NCI-H1417 (cell line): Measurements from ENCODE around the gene GNG4.
"Not testable (repeated sequence)": the region's sequence is repeated elsewhere in the genome, so short reads cannot be mapped to it uniquely, and the experiment has no call there.

ENCODE experiments used
- DNase-seq, 3 experiments: peaks; one replicate each; lab custom pipeline; 2025; lab: John Stamatoyannopoulos, UW

The GNG4 gene

DNA sequence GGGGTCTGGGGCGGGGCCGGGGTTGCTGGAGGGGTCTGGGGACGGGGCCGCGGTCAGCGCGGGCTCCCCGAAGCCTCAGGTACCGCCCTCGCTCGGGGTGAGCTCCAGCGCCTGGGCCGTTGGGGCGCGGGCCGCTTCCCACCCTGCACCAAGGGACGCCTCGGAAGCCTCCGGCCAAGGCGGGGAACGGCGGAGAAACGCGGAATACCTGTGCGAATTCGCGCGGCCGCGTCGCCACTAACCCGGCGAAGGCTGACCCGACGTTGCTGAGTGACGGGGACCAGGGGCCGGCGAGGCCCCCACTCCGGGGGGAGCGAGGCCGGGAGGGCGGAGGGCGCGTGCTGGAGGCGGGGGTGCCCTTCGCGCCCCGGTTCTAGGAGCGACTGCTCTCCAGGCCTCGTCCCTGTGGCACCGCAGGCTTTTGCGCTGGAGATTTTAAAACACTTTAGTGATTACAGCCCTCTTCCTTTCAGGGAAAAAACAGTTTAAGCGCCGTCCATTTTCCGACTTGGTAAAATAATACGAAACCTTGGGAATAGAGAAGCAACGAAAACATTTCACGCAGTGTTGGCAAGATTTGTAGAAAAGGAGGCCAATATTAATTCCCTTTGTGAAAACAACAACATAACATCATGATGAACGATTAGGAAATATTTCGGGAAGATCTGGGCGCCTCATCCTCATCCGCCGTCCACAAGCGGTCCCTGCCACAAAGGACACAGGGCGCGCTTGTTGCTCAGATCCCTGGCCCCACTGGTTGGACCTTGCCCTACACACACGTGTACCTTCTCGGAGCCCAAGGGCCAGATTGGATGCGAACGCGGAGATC is 971 bp upstream of the GNG4 start:
- peak in 2 of 3 experiments; percentile 86 to 92 for DNase-seq

GRCh38 chr1:235648954-235649367 is 623 bp downstream of the GNG4 start:
- DNase-seq = peak; percentile 29 to 85 (median 82)

GRCh38 chr1:235648407-235648907 is 1.1 kb downstream of the GNG4 start:
- DNase-seq = peak; percentile 46 to 85 (median 78)

DNA sequence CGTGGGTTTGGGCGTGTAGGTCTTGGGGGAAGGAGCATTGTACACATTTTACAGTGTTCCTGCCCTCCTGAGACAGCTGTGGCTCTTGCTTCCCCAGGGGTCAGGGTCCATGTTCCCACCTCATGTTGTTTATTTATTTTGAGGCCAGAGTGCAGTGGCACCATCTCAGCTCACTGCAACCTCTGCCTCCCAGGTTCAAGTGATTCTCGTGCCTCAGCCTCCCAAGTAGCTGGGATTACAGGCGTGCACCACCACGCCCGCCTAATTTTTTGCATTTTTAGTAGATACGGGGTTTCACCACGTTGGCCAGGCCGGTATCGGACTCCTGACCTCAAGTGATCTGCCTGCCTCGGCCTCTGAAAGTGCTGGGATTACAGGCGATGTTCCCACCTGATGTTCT is 2.0 kb downstream of the GNG4 start:
- not testable (repeated sequence) for DNase-seq

DNA sequence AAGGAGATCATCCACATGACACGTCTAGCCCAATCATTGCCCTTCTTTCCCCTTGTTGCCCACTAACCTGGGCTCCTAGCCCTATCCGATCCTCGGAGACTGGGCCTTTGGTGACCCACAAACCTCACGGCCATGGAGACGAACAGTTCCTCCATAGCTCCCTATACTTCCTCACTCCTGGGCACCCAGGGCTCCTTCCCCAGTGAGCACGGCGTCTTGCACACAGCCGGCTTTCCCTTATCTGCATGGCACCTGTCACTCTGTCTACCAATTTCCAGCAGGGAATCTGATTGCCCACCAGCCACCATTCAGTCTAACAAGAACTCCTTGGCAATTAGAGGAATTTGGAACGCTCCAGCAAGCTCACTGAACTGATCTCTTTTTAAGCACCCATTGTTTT is 3.1 kb downstream of the GNG4 start:
- peak in 1 of 3 experiments; percentile 7 for DNase-seq

DNA sequence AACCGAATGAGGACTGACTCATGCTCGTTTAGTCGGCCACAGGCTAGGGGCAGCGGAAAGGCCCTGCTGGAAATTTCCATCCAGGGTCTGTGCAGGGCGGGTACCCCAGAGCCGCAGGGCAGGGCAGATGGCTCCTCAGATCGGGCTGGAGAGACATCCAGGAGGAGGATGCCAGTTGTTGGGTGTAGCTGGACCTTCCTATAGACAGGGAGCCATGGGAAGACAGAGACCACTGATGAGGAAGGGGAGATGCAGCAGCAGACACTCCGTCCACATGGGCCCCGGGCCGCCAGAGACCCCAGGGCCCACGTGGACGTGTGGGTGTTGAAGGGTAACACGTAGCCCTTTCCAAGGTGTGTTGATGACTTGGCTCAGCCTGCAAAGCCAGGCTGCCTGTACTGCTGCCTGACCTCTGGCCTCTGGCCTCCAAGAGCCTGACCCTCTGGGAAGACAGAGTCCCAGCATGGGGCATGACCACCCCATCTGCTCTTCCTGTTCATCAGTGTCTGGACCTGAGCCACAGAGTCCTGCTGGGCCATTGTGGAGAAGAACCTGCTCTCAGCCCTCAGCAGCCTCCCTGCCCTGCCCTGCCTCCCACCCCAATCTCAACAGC is 4.8 kb downstream of the GNG4 start:
- DNase-seq = no peak

DNA sequence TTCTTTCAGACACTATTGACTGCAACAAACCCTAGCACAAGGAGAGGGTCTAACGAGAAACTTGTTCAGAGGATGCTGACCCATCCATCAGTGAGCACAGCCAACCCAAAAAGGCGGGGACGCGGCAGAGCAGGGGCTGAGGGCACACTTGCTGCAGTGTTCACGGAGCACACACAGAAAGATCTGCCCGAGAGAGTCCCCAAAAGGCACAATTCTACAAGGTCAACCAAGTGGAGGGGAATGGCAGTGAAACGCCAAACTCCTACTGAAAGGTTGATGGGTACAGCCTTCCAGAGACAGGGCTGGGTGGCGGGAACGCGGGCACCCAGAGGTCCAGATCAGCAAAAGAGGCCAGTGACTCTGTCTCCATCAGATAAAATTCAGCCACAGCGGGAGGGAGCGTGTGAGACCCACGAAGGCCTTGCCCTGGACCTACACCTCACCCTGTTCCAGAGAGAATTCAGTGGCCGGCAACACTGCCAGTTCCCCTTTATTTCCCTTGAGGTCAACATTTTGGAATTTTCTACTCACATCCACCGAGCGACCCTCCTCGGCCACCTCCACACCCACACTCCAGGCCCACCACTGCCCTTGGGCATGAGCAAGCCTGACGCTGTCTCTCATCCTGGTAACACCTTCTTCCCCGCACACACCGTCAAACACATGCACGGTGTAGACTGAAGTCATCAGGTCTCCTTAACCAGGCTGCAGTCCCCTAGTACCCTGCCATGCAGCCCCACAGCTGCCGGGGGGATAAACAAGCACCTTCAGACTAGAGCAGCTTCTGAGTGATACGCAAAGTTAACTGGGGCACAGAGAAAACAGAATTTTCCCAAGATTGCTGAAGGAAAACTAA is 5.5 kb downstream of the GNG4 start:
- no peak for DNase-seq

DNA sequence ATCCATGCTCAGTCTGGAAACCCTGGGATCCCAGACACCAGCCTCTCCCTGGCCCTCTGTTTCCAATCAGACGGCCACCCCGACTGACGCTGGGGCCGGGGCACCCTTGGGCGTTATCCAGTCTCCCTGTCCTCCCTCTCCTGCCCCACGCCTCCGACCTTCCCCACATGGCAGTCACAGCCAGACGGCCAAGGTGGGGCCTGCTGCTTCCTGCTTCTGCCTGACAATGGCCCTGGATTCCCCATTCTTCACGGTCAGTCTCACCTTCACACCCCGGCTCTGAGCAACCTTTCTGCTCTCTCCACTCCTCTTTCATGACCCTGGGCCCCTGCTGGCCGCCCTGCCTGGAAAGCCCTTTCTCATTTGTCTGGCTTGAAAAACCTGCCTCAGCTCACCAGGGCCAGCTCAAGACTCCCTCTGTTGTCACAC is 6.6 kb downstream of the GNG4 start:
- DNase-seq = peak in 2 of 3 experiments; percentile 42 to 43

GRCh38 chr1:235642011-235642942 is 7.3 kb downstream of the GNG4 start:
- peak in 2 of 3 experiments; percentile 72 to 80 for DNase-seq

- DNase-seq = no peak
These were observed 9.0 kb downstream of the GNG4 start for GRCh38 chr1:235640580-235640979.

DNA sequence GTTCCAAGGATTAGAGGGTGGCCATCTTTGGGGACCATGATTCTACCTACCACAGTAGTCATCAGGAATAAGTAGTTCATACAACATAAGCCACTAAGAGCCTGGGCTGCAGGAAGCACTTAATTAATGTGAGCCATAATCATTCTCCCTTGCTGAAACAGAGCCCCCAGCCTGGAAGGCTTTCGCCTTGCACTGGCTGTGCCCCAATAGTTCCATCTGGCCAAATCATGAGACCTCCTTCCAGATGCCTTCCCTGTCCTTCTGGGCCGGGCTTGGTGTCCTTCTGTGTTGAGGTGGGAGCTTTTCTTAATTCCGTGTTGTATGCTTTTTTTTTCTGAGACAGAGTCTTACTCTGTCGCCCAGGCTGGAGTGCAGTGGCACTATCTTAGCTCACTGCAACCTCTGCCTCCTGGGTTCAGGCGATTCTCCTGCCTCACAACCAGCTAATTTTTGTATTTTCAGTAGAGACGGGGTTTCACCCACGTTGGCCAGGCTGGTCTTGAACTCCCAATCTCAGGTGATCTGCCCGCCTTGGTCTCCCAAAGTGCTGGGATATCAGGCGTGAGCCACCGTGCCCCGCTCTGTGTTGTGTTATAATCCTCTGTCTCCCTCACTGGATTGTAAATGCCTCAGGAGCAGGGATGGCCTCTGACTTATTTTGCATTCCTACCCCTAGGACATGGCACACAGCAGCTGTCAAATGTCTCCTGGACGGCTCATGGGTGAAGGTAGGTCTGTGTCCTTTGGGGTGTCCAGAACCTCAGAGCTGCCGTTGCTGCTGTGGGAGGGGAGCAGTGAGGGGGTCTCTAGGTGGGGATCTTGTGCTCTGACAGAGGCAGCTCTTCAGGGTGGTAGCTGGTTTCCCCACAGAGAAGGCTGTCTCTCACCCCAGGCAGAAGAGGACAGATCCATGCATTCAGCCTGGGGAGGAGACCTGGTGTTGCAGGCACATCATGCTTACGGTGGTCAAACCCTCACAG is 10.1 kb downstream of the GNG4 start:
- no peak for DNase-seq

DNA sequence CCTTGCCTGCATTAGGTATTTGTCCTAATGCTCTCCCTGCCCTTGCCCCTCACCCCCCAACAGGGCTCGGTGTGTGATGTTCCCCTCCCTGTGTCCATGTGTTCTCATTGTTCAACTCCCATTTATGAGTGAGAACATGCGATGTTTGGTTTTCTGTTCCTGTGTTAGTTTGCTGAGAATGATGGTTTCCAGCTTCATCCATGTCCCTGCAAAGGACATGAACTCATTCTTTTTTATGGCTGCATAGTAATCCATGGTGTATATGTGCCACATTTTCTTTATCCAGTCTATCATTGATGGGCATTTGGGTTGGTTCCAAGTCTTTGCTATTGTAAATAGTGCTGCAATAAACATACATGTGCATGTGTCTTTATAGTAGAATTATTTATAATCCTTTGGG is 11.0 kb downstream of the GNG4 start:
- DNase-seq = not testable (repeated sequence)

DNA sequence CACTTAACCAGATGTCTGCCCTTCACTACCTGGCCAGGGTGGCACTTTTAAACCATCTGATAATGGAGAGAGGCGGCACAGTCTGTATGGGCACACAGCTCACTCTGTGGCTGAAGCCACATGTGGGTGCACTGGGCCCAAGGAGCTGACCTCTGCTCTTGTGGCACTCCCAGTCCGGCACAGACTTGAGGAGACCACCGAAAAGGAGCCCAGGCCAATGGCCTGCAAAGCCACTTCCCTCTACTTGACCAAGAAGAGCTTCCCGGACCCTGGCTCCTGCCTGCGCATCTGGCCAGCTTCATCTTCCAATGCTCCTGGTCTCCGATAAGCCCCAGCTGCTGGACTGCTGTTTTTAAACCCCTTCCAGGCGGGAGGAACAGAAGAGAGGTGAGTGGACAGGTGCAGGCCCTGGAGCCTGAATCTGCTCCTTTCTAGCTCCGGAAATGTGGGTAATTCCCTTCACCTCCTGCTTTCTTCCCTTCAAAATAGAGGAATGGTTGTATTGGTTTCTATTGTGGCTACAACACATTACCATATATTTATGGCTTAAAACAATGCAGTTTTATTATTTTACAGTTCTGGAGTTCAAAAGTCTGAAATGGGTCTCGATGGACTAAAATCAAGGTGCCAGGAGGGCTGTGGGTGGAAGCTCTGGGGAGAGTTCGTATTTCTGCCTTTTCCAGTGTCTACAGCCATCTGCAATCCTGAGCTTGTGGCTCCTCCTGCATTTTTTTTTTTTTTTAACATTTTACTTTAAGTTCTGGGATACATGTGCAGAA is 11.6 kb downstream of the GNG4 start:
- DNase-seq = no peak

- DNase-seq = no peak
These were observed 13.5 kb downstream of the GNG4 start for GRCh38 chr1:235635938-235636662.

DNA sequence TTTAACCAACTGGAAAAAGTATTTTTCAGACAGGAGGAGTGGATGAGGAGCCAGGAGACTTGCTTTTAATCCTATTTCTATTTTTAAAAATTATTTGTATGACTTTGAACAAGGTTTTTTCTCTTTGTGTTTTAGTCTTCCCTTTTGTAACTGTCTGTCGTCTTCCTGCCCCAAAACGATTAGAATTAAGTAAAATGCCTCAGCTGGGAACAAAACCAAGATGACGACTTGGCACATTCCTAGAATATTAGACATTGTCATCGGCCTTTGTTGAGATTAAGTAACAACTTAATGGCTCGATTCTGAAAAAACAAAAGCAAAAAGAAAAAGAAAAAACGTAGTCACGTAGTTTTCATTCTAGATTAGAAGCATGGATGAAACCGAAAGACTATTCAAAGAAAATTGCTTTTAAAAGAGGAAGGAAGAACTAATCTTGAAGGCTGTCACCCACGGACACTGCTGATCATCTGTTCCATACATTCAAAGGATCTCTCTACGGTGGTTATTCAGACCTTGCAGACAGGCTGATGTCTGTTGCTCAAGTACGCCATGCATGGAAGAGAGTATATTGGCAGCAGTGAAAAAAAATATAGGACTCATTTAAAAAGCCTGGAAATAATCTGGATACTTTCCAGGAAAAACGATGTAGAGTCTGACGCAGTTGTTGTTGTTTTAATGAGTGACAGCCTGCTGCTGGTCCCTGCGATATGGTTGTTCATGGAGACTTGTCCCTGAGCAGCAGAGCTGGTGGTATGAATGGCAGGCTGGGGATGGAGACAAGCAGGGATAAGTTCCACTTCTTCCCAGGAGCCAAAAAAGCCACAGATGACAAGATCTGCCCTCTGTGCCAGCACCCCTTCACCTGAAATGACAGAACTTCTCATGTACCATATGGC is 16.8 kb downstream of the GNG4 start:
- DNase-seq = no peak

DNA sequence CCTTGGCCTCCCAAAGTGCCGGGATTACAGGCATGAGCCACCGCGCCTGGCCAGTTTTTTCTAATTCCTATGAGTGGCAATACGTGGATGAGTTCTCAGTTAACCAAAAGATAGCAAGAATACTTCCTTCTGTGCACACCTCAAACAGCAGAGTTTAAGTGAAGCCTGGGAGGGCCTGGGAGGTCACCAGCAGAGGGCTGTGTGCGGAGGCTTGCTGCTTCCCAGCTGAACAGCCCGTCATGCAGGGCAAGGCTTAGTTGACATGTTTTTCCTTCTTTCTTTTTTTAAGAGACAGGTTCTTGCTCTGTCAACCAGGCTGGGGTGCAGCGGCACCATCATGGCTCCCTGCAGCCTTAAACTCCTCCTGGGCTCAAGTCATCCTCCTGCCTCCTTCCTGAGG is 17.8 kb downstream of the GNG4 start:
- no peak for DNase-seq

DNA sequence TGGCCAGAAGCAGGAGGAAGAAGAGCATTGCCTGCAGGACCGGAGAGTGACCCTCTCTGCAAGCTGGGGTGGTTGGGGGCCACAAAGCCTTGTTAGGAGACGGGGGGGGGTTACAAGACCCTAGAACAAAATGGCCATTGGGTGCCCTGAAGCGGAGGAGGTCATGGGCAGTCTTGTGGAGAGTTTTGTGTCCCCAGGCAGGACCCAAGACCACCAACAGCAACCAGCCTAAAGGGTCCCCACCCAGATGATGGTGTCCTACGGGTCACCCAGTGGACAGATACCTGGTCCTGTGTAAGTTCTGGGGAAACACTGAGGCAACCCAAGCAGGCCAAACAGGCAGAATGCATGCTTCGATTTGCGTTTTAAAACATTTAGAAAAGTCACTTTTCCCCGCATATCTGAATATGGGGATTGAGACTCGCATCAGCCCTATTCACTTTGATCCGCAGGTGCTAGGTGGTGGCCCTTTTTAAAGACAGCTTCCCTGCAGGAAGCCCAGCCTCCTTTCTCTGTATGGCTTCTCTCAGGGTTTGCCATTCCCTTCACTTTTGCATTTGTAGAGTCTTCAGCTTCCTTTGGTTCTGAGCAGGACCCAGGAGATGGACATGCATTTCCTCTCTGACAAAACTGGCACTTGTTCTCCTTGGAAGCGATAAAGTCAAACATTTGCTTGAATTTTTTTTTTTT is 21.1 kb downstream of the GNG4 start:
- no peak for DNase-seq
